H7 (cell line): Measurements from ENCODE around the gene SP7. TPM values are rescaled to one million over a fixed set of nuclear protein-coding genes. Genes with fewer than 3 reads are reported as not detected.
"Not testable (repeated sequence)": the region's sequence is repeated elsewhere in the genome, so short reads cannot be mapped to it uniquely, and the experiment has no call there.

ENCODE experiments used
- DNase-seq: peaks from one replicate; pipeline ENCODE4 v3.0.0; 2012
- H3K27me3 ChIP-seq: 2 replicates; pipeline ENCODE4 v1.6.0; 2011; ENCODE audit warnings: mild to moderate bottlenecking, low read length; ENCODE audit not compliant: control insufficient read depth, insufficient read depth
- H3K36me3 ChIP-seq: replicated peaks from 2 replicates; pipeline ENCODE4 v1.5.1; 2011; ENCODE audit warnings: low read length; ENCODE audit not compliant: control insufficient read depth, insufficient read depth
- H3K4me3 ChIP-seq: 2 replicates; pipeline ENCODE4 v1.5.1; 2011; ENCODE audit warnings: low read depth, mild to moderate bottlenecking, control low read depth, low read length, moderate library complexity; ENCODE audit not compliant: insufficient read depth
- total RNA-seq: library from RNA; depleted of rRNA; stranded (reverse); fragments of >200 nt; shearing (Covaris generic); gene quantifications from 2 replicates; pipeline ENCODE4 v1.2.3, GENCODE V29; 2014

SP7 gene
- total RNA-seq, 1 experiment from 2014 or later, result 0.14 TPM

GRCh38 chr12:53313996-53314395, 22.2 kb downstream of the SP7 start:
- no peak overlapping the region for H3K4me3 ChIP-seq
- no peaks in the 10 kb centered on the region for H3K27me3 ChIP-seq
- DNase-seq, result no peak
- H3K36me3 ChIP-seq, result peaks cover 27% of the 10 kb centered on the region

- H3K4me3 ChIP-seq, result no peak overlapping the region
- no peak for DNase-seq
- H3K27me3 ChIP-seq, result no peaks in the 10 kb centered on the region
- H3K36me3 ChIP-seq, result peaks cover 35% of the 10 kb centered on the region
These were observed 27.9 kb downstream of the SP7 start for GRCh38 chr12:53308276-53308675.

- Histone ChIP-seq H3K36me3 (peaks cover 44% of the 10 kb centered on the region), H3K4me3 (no peak overlapping the region), H3K27me3 (no peaks in the 10 kb centered on the region)
- DNase-seq, result no peak
These were observed 29.3 kb downstream of the SP7 start for GRCh38 chr12:53306826-53307225.

- Histone ChIP-seq H3K4me3 (no peak overlapping the region), H3K36me3 (peaks cover 35% of the 10 kb centered on the region), H3K27me3 (no peaks in the 10 kb centered on the region)
- no peak for DNase-seq
These were observed 33.3 kb downstream of the SP7 start for GRCh38 chr12:53302903-53303302.

- Histone ChIP-seq H3K27me3 (no peaks in the 10 kb centered on the region), H3K4me3 (peak overlapping the region; percentile 93), H3K36me3 (peaks cover 22% of the 10 kb centered on the region)
- no peak for DNase-seq
These were observed 36.0 kb downstream of the SP7 start for GRCh38 chr12:53300187-53300586.

GRCh38 chr12:53299454-53300180, 36.5 kb downstream of the SP7 start, which contains the start of gene MYG1:
TSS of gene MYG1 (plus strand) at chr12:53299695. CDS start at chr12:53299738, 43 bp downstream.
- peak; percentile 93 for DNase-seq
- Histone ChIP-seq H3K36me3 (peaks cover 21% of the 10 kb centered on the region), H3K4me3 (peak within 1 kb of the TSS; percentile 93), H3K27me3 (no peaks in the 10 kb centered on the region)

- Histone ChIP-seq H3K27me3 (no peaks in the 10 kb centered on the region), H3K36me3 (peaks cover 21% of the 10 kb centered on the region), H3K4me3 (no peak overlapping the region)
- DNase-seq, result no peak
These were observed 37.1 kb downstream of the SP7 start for GRCh38 chr12:53299101-53299453.

GRCh38 chr12:53298164-53298563, 38.0 kb downstream of the SP7 start:
- H3K27me3 ChIP-seq, result no peaks in the 10 kb centered on the region
- no peak for DNase-seq
- no peak overlapping the region for H3K4me3 ChIP-seq
- H3K36me3 ChIP-seq, result peaks cover 19% of the 10 kb centered on the region

- H3K4me3 ChIP-seq, H3K27me3 ChIP-seq, DNase-seq: not testable (repeated sequence)
- H3K36me3 ChIP-seq, result peaks cover 20% of the 10 kb centered on the region
These were observed 39.0 kb downstream of the SP7 start for GRCh38 chr12:53297106-53297505.

- H3K4me3 ChIP-seq, result peak overlapping the region; percentile 74
- no peaks in the 10 kb centered on the region for H3K27me3 ChIP-seq
- peaks cover 21% of the 10 kb centered on the region for H3K36me3 ChIP-seq
- no peak for DNase-seq
These were observed 40.3 kb downstream of the SP7 start for GRCh38 chr12:53295891-53296219.

GRCh38 chr12:53295070-53295890, 40.9 kb downstream of the SP7 start, which contains the start of gene PFDN5:
TSS of gene PFDN5 (plus strand) at chr12:53295542. CDS start at chr12:53295568, 26 bp downstream.
- DNase-seq, result peak; percentile 94
- H3K36me3 ChIP-seq, result peaks cover 24% of the 10 kb centered on the region
- no peaks in the 10 kb centered on the region for H3K27me3 ChIP-seq
- peak within 1 kb of the TSS; percentile 74 for H3K4me3 ChIP-seq

GRCh38 chr12:53292426-53292825, 43.7 kb downstream of the SP7 start:
- DNase-seq, result no peak
- H3K36me3 ChIP-seq, result peaks cover 39% of the 10 kb centered on the region

GRCh38 chr12:53290661-53291060, 45.5 kb downstream of the SP7 start:
- Histone ChIP-seq H3K36me3 (peaks cover 43% of the 10 kb centered on the region), H3K4me3 (no peak overlapping the region), H3K27me3 (no peaks in the 10 kb centered on the region)
- DNase-seq, result no peak

More at GRCh38 chr12:53292426-53292825, 43.7 kb downstream of the SP7 start:
- Histone ChIP-seq H3K4me3 (no peak overlapping the region), H3K27me3 (no peaks in the 10 kb centered on the region)

GRCh38 chr12:53289891-53290290, 46.3 kb downstream of the SP7 start:
- H3K36me3 ChIP-seq, result peaks cover 47% of the 10 kb centered on the region

GRCh38 chr12:53288322-53288721, 47.8 kb downstream of the SP7 start:
- no peak for DNase-seq
- Histone ChIP-seq H3K36me3 (peaks cover 54% of the 10 kb centered on the region), H3K4me3 (no peak overlapping the region), H3K27me3 (no peaks in the 10 kb centered on the region)

More at GRCh38 chr12:53289891-53290290, 46.3 kb downstream of the SP7 start:
- no peak for DNase-seq
- Histone ChIP-seq H3K27me3 (no peaks in the 10 kb centered on the region), H3K4me3 (no peak overlapping the region)
